Motor neuron (in vitro differentiated cells): ENCODE results near the gene STYK1. TPM values are rescaled to one million over a fixed set of nuclear protein-coding genes. Genes with fewer than 3 reads are reported as not detected.
"Not testable (repeated sequence)": the region's sequence is repeated elsewhere in the genome, so short reads cannot be mapped to it uniquely, and the experiment has no call there.

Experiments
- ATAC-seq, 8 experiments: fragments of 200-7000 bp; cut with Tn5 transposase; replicated peaks in 6 of 8; 2 replicates each; pipeline ENCODE4 v1.8.0; 2021; ENCODE audit warnings: mild to moderate bottlenecking in 8 of 8, moderate library complexity in 8 of 8
- H3K27ac ChIP-seq, 2 donors: fragments of 250-450 bp; sonication (Bioruptor Pico); 2 replicates each; pipeline ENCODE4 v1.9.0; 2021; ENCODE audit warnings: antibody characterized with exemption in 2 of 2, mild to moderate bottlenecking in 2 of 2, moderate library complexity in 1 of 2
- H3K4me1 ChIP-seq, 2 donors: fragments of 250-450 bp; sonication (Bioruptor Pico); replicated peaks in 1 of 2; 2 replicates each; pipeline ENCODE4 v1.6.1; 2021; ENCODE audit warnings: antibody characterized with exemption in 2 of 2, mild to moderate bottlenecking in 2 of 2, moderate library complexity in 1 of 2
- H3K4me3 ChIP-seq, 5 donors: fragments of 250-450 bp; sonication (Bioruptor Pico); 2 replicates each; pipeline ENCODE4 v1.9.0; 2021; ENCODE audit warnings: antibody characterized with exemption in 5 of 5, mild to moderate bottlenecking in 5 of 5, moderate library complexity in 4 of 5
- WGBS, 10 experiments: fragments of 450-650 bp; shearing (Covaris generic); methylation state at CpG; one replicate each; pipeline ENCODE4 v1.0.0; 2022; 5-methylcytosine and 5-hydroxymethylcytosine counted together
- in situ Hi-C, 9 experiments: fragments of 400-800 bp; cut with MboI; loops; one replicate each; pipeline ENCODE4 v1.15.0; 2021; ENCODE audit warnings: low sequenced_read_pairs in 9 of 9, low pct_unique_long_range_greater_than_20kb in 2 of 9; ENCODE audit not compliant: unreplicated experiment in 9 of 9
- total RNA-seq, 8 experiments: library from RNA; unstranded; fragments of 300-600 nt; gene quantifications; 2 replicates each; pipeline versions ENCODE4 v1.2.3 to v1.2.4, GENCODE V29; 2022

STYK1 gene
- total RNA-seq, 8 experiments from 2014 or later = 0.14 to 2.3 (median 0.18) TPM; not detected in 2

- not testable (repeated sequence) for H3K27ac ChIP-seq, ATAC-seq, H3K4me3 ChIP-seq, H3K4me1 ChIP-seq
- WGBS, 10 experiments = 60 to 100% (median 89%) methylated on average over 1 of the region's 3 CpGs; no CpG with 5 or more reads in 6 of the 10 experiments
- in situ Hi-C loops = loop anchor here in 5 of 9 experiments (25.0 kb wide), 2 partner anchors 210 to 335 kb away; no protein-coding TSS in a partner anchor
Measured at GRCh38 chr12:10572021-10572490, 101.8 kb downstream of the STYK1 start.

DNA sequence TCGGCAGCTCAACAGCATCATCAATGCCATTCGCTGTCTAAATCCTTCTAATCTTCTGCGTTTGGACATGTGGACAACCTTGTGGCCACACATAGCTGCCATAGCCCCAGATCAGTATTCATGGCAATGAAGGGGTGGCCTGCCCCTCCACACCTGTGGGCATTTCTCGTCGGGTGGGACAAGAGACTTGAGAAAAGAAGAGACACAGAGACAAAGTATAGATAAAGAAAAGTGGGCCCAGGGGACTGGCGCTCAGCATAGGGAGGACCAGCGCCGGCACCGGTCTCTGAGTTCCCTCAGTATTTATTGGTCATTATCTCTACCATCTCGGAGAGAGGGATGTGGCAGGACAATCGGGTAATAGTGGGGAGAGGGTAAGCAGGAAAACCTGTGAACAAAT, 102.7 kb downstream of the STYK1 start:
- H3K4me3 ChIP-seq = no peak overlapping the region
- ATAC-seq = no peak
- in situ Hi-C loops = loop anchor here in 5 of 9 experiments (25.0 kb wide), 2 partner anchors 209 to 334 kb away; no protein-coding TSS in a partner anchor
- WGBS, 10 experiments = 74 to 97% (median 87%) methylated on average over 2 to 7 of the region's 11 CpGs; no CpG with 5 or more reads in 3 of the 10 experiments
- no peaks in the 10 kb centered on the region for H3K4me1 ChIP-seq
- no peak overlapping the region for H3K27ac ChIP-seq

Other genes starting within 250 kb of the STYK1 start
- 1 to 10 TPM in 1 of 8 experiments, not detected in 7; 5.6 TPM for gene KLRC2, start 238.0 kb downstream of the STYK1 start, total RNA-seq
- gene KLRC1, start 220.7 kb downstream of the STYK1 start, total RNA-seq = under 1 TPM in 1 of 8 experiments, not detected in 7; 0.24 TPM
- 1 to 10 TPM; 1.1 to 8.5 (median 1.7) TPM for gene EIF2S3B, start 168.2 kb downstream of the STYK1 start, total RNA-seq
- gene MAGOHB, start 60.4 kb downstream of the STYK1 start, total RNA-seq = 10 to 100 TPM; 19.7 to 33.3 (median 30.2) TPM
- gene YBX3, start 49.3 kb upstream of the STYK1 start, total RNA-seq = 100 to 1,000 TPM in 4 of 8 experiments, 10 to 100 TPM in 4; 34.5 to 558 (median 101) TPM
- gene TAS2R7, start 128.6 kb upstream of the STYK1 start, total RNA-seq = under 1 TPM in 1 of 8 experiments, not detected in 7; 0.41 TPM
- under 1 TPM in 4 of 8 experiments, not detected in 4; 0.23 to 0.43 (median 0.30) TPM for gene TAS2R8, start 133.2 kb upstream of the STYK1 start, total RNA-seq
- under 1 TPM in 7 of 8 experiments, not detected in 1; 0.16 to 0.57 (median 0.40) TPM for gene TAS2R9, start 136.1 kb upstream of the STYK1 start, total RNA-seq
- 1 to 10 TPM in 6 of 8 experiments, under 1 TPM in 2; 0.50 to 3.3 (median 1.6) TPM for gene TAS2R10, start 152.3 kb upstream of the STYK1 start, total RNA-seq
- gene PRR4, start 175.4 kb upstream of the STYK1 start, total RNA-seq = 10 to 100 TPM in 1 of 8 experiments, 1 to 10 TPM in 7; 4.2 to 13.9 (median 6.8) TPM
- gene PRH1, start 210.2 kb upstream of the STYK1 start, total RNA-seq = 10 to 100 TPM; 14.8 to 57.0 (median 28.8) TPM
- gene TAS2R13, start 235.5 kb upstream of the STYK1 start, total RNA-seq = 1 to 10 TPM in 7 of 8 experiments, under 1 TPM in 1; 0.63 to 7.7 (median 1.6) TPM